NCI-H2196 (cell line): ENCODE measurements around the gene IPO4.

Experiments
- DNase-seq: peaks from one replicate; lab custom pipeline; 2025; ENCODE audit not compliant: unreplicated experiment; lab: John Stamatoyannopoulos, UW

Gene IPO4

GRCh38 chr14:24176599-24176998, 12.0 kb downstream of the IPO4 start:
- no peak for DNase-seq

- no peak for DNase-seq
These were observed 15.7 kb downstream of the IPO4 start for GRCh38 chr14:24172871-24173281.

- DNase-seq = no peak
These were observed 16.3 kb downstream of the IPO4 start for GRCh38 chr14:24172261-24172860.

DNA sequence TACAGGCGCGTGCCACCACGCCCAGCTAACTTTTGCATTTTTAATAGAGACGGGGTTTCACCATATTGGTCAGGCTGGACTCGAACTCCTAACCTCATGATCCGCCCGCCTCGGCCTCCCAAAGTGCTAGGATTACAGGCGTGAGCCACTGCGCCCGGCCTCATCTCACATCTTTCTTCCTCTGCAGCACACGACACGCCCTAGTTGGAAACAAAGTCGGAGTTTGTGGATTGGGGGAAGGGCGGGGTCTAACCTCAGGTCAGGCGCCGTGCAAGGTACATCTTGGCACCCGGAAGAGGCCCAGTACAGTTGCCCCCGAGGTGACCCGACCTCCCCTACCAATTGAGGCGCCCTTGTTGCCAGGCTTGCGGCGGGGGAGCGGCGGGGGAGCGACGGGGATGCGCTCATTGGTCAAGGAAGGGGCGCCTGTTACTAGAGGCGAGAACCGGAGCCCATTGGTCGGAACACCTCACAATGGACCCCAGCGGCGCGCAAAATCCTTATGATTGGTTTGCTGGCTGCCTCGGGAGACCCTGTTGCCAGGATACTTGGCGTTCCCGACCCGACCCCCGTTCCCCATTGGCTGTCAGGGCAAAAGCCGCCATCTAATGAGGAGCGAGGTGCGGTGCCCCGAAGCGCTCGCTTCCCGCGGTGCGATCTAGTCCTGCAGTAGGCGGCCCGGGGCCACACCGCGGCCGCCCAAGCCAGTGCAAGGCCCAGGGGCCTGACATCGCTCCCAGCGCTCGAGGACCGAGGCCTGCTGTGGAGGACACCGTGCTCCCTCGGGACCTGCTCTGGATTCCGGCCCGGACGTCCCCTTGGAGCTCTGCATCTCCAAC, 17.0 kb downstream of the IPO4 start, which contains the start of gene REC8:
Gene REC8, plus strand, starts transcription at position 659 of the 839 bp plus-strand sequence. CDS start 473 bp downstream, outside the sequence.
- DNase-seq = no peak

GRCh38 chr14:24167469-24168114, 21.0 kb downstream of the IPO4 start:
- DNase-seq = no peak

DNA sequence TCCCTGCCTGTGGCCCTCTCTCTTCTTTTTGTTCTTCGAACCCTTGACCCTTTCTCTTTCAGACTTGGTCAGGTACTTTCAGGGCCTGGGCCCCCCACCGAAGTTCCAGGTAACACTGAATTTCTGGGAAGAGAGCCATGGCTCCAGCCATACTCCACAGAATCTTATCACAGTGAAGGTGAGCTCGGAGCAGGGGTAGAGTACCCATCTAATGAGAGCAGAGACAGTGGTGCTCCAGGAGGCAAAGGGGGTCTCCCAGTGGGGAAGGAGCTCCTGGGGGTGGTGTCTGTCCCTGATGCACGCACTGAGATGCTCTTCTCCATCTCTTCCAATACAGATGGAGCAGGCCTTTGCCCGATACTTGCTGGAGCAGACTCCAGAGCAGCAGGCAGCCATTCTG, 22.8 kb downstream of the IPO4 start:
- DNase-seq = no peak

- no peak for DNase-seq
These were observed 24.1 kb downstream of the IPO4 start for GRCh38 chr14:24164518-24164991.

DNA sequence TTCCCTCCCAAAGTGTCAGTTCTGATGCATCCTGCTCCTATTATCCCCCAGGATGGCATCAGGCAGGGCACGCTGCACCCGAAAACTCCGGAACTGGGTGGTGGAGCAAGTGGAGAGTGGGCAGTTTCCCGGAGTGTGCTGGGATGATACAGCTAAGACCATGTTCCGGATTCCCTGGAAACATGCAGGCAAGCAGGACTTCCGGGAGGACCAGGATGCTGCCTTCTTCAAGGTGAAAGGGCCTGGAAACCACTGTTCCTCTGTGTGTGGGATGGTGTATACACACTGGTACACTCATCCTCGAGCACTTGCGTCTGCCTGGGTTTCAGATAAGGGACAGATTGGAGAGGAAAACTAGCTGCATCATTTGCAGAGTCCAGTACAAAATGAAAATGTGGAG, 26.5 kb downstream of the IPO4 start:
- no peak for DNase-seq

DNA sequence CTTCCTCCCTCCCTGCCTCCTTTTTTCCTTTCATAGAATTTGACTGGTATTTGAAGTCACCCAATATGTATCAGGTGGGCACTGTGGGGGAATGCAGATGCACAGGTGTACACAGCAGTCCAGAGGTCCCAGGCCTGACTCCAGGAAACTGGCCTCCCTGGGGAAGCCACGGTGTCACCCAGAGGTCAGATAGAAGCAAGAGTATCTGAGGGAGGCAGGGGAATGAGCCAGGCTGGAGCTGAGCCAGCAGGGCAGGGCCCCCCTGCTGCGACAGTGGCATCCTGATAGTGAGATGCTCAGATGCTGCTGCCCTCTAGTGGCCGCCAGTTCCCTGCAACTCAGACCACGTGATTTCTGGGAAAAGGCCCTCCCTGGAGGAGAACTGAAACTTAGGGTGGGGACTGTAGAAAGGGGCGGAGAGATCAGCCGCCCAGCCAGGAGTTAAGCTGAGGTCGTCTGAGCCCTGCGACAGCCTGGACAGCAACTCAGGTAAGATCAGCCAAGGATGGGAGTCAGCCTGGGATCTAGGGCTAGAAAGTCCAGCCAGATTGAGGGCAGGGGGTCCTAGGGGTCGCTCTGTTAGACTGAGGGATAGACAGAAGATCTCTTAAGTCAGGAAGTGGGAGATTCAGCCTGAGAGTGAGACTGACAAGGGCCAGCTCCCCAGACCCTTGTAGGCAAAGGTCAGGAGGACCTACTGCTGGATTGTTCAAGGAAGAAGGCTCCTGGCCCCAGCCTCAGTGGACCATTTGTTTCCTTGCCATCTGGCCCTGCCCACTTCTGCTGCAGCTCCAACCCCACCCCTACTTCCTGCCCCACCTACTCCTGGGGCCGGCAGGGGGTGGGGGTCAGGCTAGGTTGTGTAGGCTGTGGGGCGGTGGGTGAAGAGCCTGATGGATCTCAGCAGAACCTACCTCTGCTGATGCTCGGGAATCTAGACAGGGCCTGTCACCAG, 27.5 kb downstream of the IPO4 start, which contains the start of gene IRF9:
Gene IRF9, plus strand, starts transcription at position 416 of the 955 bp plus-strand sequence. CDS start 880 bp downstream, outside the sequence.
- peak; percentile 99 for DNase-seq

DNA sequence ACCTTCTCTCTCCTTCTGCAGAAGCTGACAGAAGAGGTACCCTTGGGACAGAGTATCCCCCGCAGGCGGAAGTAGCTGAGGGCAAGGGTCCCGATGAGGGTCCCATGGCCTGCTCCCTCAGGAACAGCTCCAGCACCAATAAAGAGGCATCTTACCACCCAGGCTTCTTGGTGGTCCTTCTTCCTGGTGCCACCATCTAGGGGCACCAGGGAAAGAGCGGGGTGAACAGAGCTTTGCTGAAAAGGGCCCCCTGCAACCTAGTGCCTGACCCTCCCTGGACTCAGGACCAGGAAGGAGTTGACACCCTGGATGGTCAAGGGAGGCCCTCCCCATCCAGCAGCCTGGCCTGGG, 28.1 kb downstream of the IPO4 start:
- no peak for DNase-seq

DNA sequence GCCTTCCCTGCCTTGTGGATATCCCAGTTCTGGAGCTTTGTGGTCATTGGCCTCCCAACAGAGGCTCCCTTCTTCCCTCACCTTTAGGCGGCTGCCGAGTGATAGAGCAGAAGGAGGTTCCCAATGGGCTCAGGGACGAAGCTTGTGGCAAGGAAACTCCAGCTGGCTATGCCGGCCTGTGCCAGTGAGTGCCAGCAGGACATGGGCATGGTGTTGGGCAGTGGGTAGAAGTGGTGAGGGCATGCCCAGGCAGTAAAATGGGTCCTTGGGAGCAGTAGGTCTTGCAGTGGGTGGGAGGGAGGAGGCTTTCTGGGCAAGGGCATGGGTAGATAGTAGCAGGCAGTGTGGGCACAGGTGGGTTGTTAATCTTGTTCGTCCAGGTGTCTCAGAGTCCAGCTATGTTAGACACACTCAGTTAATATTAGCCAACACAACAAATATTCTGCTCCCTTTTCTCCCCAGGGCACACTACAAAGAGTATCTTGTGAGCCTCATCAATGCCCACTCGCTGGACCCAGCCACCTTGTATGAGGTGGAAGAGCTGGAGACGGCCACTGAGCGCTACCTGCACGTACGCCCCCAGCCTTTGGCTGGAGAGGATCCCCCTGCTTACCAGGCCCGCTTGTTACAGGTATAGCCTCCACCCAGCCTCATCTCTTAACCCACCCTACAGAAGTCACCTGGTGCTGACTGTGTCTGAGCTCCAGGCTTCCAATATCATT, 28.7 kb downstream of the IPO4 start:
- no peak for DNase-seq

DNA sequence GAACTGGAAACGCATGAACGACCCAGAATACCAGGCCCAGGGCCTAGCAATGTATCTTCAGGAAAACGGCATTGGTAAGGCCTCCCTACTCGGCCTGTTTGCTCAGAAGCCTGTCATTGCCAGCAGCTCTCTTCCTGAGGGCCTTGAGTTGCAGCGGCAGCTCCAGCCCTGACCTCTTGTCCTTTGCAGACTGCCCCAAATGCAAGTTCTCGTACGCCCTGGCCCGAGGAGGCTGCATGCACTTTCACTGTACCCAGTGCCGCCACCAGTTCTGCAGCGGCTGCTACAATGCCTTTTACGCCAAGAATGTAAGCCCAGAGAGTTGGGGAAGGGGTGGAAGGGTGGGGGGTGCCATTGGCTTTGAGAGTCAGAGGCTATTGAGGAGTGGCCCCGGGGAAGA, 31.3 kb downstream of the IPO4 start:
- DNase-seq = no peak

GRCh38 chr14:24156840-24157239, 31.8 kb downstream of the IPO4 start:
- DNase-seq = no peak

GRCh38 chr14:24155100-24155499, 33.5 kb downstream of the IPO4 start:
- DNase-seq = no peak

GRCh38 chr14:24151404-24152080, 37.1 kb downstream of the IPO4 start:
- no peak for DNase-seq

DNA sequence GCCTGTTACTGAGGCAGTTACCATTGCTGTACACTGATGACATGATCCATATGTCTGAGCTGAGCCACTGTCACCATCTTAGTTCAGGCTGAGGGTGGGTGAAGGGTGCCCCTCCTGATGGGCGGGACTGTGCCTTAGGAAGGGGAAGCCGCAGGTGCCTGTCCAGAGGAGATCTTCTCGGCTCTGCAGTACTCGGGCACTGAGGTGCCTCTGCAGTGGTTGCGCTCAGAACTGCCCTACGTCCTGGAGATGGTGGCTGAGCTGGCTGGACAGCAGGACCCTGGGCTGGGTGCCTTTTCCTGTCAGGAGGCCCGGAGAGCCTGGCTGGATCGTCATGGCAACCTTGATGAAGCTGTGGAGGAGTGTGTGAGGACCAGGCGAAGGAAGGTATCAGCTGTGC, 37.6 kb downstream of the IPO4 start:
- no peak for DNase-seq

GRCh38 chr14:24150567-24150966, 38.0 kb downstream of the IPO4 start:
- no peak for DNase-seq

DNA sequence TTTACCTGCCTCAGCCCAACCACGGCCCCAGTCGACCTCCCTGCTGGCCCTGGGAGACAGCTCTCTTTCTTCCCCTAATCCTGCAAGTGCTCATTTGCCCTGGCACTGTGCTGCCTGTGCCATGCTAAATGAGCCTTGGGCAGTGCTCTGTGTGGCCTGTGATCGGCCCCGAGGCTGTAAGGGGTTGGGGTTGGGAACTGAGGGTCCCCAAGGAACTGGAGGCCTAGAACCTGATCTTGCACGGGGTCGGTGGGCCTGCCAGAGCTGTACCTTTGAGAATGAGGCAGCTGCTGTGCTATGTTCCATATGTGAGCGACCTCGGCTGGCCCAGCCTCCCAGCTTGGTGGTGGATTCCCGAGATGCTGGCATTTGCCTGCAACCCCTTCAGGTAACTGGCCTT, 38.6 kb downstream of the IPO4 start:
- no peak for DNase-seq

DNA sequence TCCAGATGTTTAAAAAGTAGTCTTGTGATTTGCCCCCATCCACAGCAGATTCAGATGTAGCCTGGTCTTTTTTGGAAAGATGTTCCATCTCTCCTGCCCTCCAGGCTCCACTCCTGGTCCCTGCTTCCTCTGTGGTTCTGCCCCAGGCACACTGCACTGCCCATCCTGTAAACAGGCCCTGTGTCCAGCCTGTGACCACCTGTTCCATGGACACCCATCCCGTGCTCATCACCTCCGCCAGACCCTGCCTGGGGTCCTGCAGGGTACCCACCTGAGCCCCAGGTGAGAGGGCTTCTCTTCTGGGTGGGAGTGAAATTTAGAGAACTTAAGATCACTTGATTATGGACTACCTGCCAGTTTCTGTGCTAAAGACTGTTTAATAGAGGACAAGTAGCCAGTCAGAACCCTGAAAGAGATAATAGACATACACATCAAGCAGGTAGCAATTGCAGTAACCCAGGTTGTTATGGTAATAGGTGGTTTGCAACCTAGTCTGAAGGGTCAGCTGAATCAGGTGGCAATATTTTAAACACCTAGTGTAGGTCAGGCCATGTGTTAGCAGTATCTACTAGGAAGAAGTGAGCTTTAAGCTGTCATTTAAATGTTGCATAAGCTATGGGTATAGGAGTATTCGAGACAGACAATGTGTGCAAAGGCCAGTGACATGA, 39.2 kb downstream of the IPO4 start:
- no peak for DNase-seq
